ENCODE data around the gene SH2B3.

- TF ChIP-seq CTCF (IDR thresholded peaks at IDR 0.05; ENCODE audit: low read depth, low read length, poor library complexity, severe bottlenecking) (no peak), EZH2phosphoT487 (IDR thresholded peaks at IDR 0.05; ENCODE audit: borderline replicate concordance, low read length) (no peak)
Observed at GRCh38 chr12:111440152-111440551, 34.4 kb downstream of the SH2B3 start.

Data from DOHH2 (cell line).